ENCODE data around the gene CKAP4. TPM values are rescaled to one million over a fixed set of nuclear protein-coding genes. Genes with fewer than 3 reads are reported as not detected.

The CKAP4 gene
- polyA plus RNA-seq, 1 experiment, result 389 TPM

GRCh38 chr12:106194351-106194750 lies 53.5 kb downstream of the CKAP4 start:
- ChIA-PET POLR2A (no interaction called here), CTCF (interaction anchor here (2.0 kb wide), 1 partner anchor 30 kb away, joined by 10 read pairs; no protein-coding TSS in a partner anchor)
- no peak for DNase-seq (ENCODE audit: low read depth, low spot score)
- TF ChIP-seq CTCF (IDR thresholded peaks at IDR 0.05; ENCODE audit: low read depth, low read length), result no peak
- Histone ChIP-seq H3K27ac (ENCODE audit: low read depth, low read length) (no peak overlapping the region), H3K27me3 (ENCODE audit: control insufficient read depth, insufficient read depth, low read length) (peaks cover 7% of the 10 kb centered on the region), H3K9me3 (ENCODE audit: control insufficient read depth, insufficient read depth, low read length) (no peaks in the 10 kb centered on the region; the same call in 1 of the 2 replicates), H3K4me3 (ENCODE audit: low read depth, low read length) (no peak overlapping the region)

GRCh38 chr12:106193394-106194215 lies 54.2 kb downstream of the CKAP4 start:
- CTCF ChIA-PET, result interaction anchor here (0.5 to 2.0 kb wide), 2 partner anchors 30 to 54 kb away, joined by 3 to 10 read pairs; no protein-coding TSS in a partner anchor
- H3K4me3 ChIP-seq (ENCODE audit: low read depth, low read length), result no peak overlapping the region
- TF ChIP-seq CTCF (IDR thresholded peaks at IDR 0.05; ENCODE audit: low read depth, low read length), result no peak
- peaks cover 7% of the 10 kb centered on the region for H3K27me3 ChIP-seq (ENCODE audit: control insufficient read depth, insufficient read depth, low read length)
- no peak overlapping the region for H3K27ac ChIP-seq (ENCODE audit: low read depth, low read length)
- no peak for DNase-seq (ENCODE audit: low read depth, low spot score)
- H3K9me3 ChIP-seq (ENCODE audit: control insufficient read depth, insufficient read depth, low read length), result no peaks in the 10 kb centered on the region; the same call in 1 of the 2 replicates
- POLR2A ChIA-PET, result no interaction called here

GRCh38 chr12:106192659-106193393 lies 55.0 kb downstream of the CKAP4 start:
- POLR2A ChIA-PET, result no interaction called here
- CTCF ChIA-PET, result interaction anchor here (0.5 to 2.0 kb wide), 2 partner anchors 31 to 53 kb away, joined by 3 to 10 read pairs; no protein-coding TSS in a partner anchor
- H3K27ac ChIP-seq (ENCODE audit: low read depth, low read length), result no peak overlapping the region
- DNase-seq (ENCODE audit: low read depth, low spot score), result no peak
- H3K9me3 ChIP-seq (ENCODE audit: control insufficient read depth, insufficient read depth, low read length), result no peaks in the 10 kb centered on the region; the same call in 1 of the 2 replicates
- TF ChIP-seq CTCF (IDR thresholded peaks at IDR 0.05; ENCODE audit: low read depth, low read length), result no peak
- no peak overlapping the region for H3K4me3 ChIP-seq (ENCODE audit: low read depth, low read length)
- H3K27me3 ChIP-seq (ENCODE audit: control insufficient read depth, insufficient read depth, low read length), result peaks cover 7% of the 10 kb centered on the region

GRCh38 chr12:106190581-106190980 lies 57.2 kb downstream of the CKAP4 start:
- no peak for TF ChIP-seq CTCF (IDR thresholded peaks at IDR 0.05; ENCODE audit: low read depth, low read length)
- ChIA-PET CTCF (no interaction called here), POLR2A (no interaction called here)
- Histone ChIP-seq H3K9me3 (ENCODE audit: control insufficient read depth, insufficient read depth, low read length) (no peaks in the 10 kb centered on the region; the same call in 1 of the 2 replicates), H3K4me3 (ENCODE audit: low read depth, low read length) (no peak overlapping the region), H3K27me3 (ENCODE audit: control insufficient read depth, insufficient read depth, low read length) (peaks cover 5% of the 10 kb centered on the region), H3K27ac (ENCODE audit: low read depth, low read length) (no peak overlapping the region)
- no peak for DNase-seq (ENCODE audit: low read depth, low spot score)
